Measurements from ENCODE around the gene PARP8. TPM values are rescaled to one million over a fixed set of nuclear protein-coding genes. Genes with fewer than 3 reads are reported as not detected.

PARP8 gene
- total RNA-seq, 4 donors from 2014 or later: 3.6 to 26.0 (median 6.1) TPM

DNA sequence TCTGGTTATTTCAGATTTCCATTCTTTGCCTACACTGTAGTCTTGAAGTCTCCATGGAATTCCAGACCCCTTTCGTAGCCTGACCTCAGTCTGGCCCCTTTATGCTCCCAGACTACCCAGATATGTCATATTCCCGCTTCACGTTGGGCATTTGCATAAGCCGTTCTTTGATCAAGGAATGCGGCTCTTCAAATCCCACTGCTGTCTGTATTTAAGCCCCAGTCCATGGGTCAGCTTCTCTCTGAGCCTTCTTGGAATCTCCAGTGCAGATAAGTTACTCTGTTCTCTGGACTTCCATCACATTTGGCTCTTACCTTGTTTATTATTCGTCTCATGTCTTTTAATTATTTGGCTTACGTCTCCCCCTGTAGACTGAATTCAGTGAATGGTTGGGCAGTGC, 97.4 kb downstream of the PARP8 start:
- H3K4me3 ChIP-seq: no peak overlapping the region
- H3K9me3 ChIP-seq: no peaks in the 10 kb centered on the region
- H3K27me3 ChIP-seq: no peaks in the 10 kb centered on the region
- no peak for DNase-seq
- in situ Hi-C loops (cut with MboI; ENCODE audit: low pct_ligation_motif_present in 1 of 4, low pct_unique_long_range_greater_than_20kb in 1 of 4, low sequenced_read_pairs in 3 of 4) (no loop called here), intact Hi-C loops (cut with DNase I; ENCODE audit: low total_unique reads) (no loop called here)
- TF ChIP-seq POLR2AphosphoS5 (IDR thresholded peaks at IDR 0.05) (no peak), POLR2A (IDR thresholded peaks at IDR 0.05) (no peak), CTCF (IDR thresholded peaks at IDR 0.05) (no peak), EP300 (IDR thresholded peaks at IDR 0.05; ENCODE audit: low read depth) (no peak)
- 87 to 93% methylated on average over 5 to 7 of the region's 7 CpGs for WGBS, 2 donors (ENCODE audit: low coverage in 1 of 2)
- no peaks in the 10 kb centered on the region for H3K36me3 ChIP-seq
- no peaks in the 10 kb centered on the region for H3K4me1 ChIP-seq
- H3K27ac ChIP-seq: no peak overlapping the region

DNA sequence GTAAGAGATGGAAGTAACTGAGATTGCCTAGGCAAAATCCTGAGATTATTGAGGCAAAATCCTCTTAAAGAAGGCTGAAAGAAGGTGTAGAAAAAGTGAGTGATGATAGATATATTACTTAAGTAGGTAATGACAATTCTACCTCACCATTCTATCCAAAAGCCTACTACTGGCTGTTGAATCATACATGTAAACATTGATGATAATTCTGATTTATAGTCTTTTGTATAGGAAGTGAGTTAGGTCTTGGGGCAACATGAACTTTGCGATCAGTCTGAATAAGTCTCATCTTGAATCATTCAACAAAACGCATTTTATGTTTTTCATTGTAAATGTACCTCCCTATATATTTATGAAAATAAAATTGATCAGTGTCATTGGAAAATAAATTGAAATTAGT, 99.6 kb downstream of the PARP8 start:
- Histone ChIP-seq H3K36me3 (no peaks in the 10 kb centered on the region), H3K4me1 (no peaks in the 10 kb centered on the region), H3K4me3 (no peak overlapping the region), H3K27ac (no peak overlapping the region), H3K27me3 (no peaks in the 10 kb centered on the region), H3K9me3 (no peaks in the 10 kb centered on the region)
- WGBS, 2 donors (ENCODE audit: low coverage in 1 of 2): 84 to 96% methylated on average over 2 of the region's 2 CpGs
- DNase-seq: no peak
- in situ Hi-C loops (cut with MboI; ENCODE audit: low pct_ligation_motif_present in 1 of 4, low pct_unique_long_range_greater_than_20kb in 1 of 4, low sequenced_read_pairs in 3 of 4): no loop called here
- TF ChIP-seq POLR2AphosphoS5 (IDR thresholded peaks at IDR 0.05): no peak
- TF ChIP-seq POLR2A (IDR thresholded peaks at IDR 0.05): no peak
- intact Hi-C loops (cut with DNase I; ENCODE audit: low total_unique reads): no loop called here

GRCh38 chr5:50766462-50766861, 100.0 kb downstream of the PARP8 start:
- no peak for TF ChIP-seq CTCF (IDR thresholded peaks at IDR 0.05)
- no peak for TF ChIP-seq POLR2A (IDR thresholded peaks at IDR 0.05)
- TF ChIP-seq POLR2AphosphoS5 (IDR thresholded peaks at IDR 0.05): no peak
- TF ChIP-seq EP300 (IDR thresholded peaks at IDR 0.05; ENCODE audit: low read depth): no peak
- Histone ChIP-seq H3K4me3 (no peak overlapping the region), H3K4me1 (no peaks in the 10 kb centered on the region), H3K9me3 (no peaks in the 10 kb centered on the region), H3K27ac (no peak overlapping the region), H3K36me3 (no peaks in the 10 kb centered on the region), H3K27me3 (no peaks in the 10 kb centered on the region)
- WGBS, 2 donors (ENCODE audit: low coverage in 1 of 2): 86 to 94% methylated on average over 5 of the region's 5 CpGs
- intact Hi-C loops (cut with DNase I; ENCODE audit: low total_unique reads) (no loop called here), in situ Hi-C loops (cut with MboI; ENCODE audit: low pct_ligation_motif_present in 1 of 4, low pct_unique_long_range_greater_than_20kb in 1 of 4, low sequenced_read_pairs in 3 of 4) (no loop called here)
- no peak for DNase-seq

DNA sequence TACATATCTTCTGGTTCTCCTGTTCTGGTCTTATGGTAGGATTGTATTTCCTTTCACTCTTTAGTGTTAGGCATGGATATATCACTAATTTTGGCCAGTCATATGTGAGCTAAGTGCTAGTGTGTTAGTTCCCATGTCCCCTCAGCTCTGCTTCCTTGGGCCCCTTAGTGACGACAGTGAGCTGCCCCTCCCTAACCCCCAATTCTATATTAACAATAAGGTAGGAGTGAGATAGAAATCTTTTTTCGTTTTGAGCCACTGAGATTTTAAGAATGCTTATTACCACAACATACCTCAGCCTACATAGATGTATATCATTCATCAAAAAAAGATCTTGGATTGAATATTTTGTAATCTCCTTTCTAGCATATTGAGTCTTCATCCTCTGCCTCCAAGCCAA, 100.5 kb downstream of the PARP8 start:
- Histone ChIP-seq H3K27me3 (no peaks in the 10 kb centered on the region), H3K36me3 (no peaks in the 10 kb centered on the region), H3K4me3 (no peak overlapping the region), H3K9me3 (no peaks in the 10 kb centered on the region), H3K4me1 (no peaks in the 10 kb centered on the region), H3K27ac (no peak overlapping the region)
- no peak for TF ChIP-seq CTCF (IDR thresholded peaks at IDR 0.05)
- TF ChIP-seq POLR2A (IDR thresholded peaks at IDR 0.05): no peak
- TF ChIP-seq POLR2AphosphoS5 (IDR thresholded peaks at IDR 0.05): no peak
- no peak for TF ChIP-seq EP300 (IDR thresholded peaks at IDR 0.05; ENCODE audit: low read depth)
- no peak for DNase-seq
- intact Hi-C loops (cut with DNase I; ENCODE audit: low total_unique reads): no loop called here
- WGBS, 2 donors (ENCODE audit: low coverage in 1 of 2): 77% methylated on average over 2 of the region's 2 CpGs
- in situ Hi-C loops (cut with MboI; ENCODE audit: low pct_ligation_motif_present in 1 of 4, low pct_unique_long_range_greater_than_20kb in 1 of 4, low sequenced_read_pairs in 3 of 4): no loop called here

DNA sequence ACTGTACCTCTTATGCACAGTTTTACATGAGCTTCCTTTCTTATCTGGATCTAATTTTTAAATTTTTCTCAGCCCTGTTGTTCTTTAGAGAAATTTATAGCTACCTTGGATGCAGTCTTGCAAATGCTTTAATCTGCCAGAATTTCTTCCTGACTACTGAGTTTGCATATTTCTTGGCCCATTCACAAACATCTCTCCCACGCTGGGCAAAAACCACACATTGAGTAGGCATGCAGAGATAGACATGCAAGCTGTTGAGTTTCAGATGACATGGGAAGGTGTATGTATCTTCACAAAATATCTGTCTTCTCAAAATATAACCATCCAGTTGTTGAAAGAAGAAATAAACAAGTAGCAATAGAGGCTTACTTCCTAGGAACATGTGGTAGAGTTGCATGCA, 101.2 kb downstream of the PARP8 start:
- Histone ChIP-seq H3K9me3 (no peaks in the 10 kb centered on the region), H3K4me1 (no peaks in the 10 kb centered on the region), H3K27ac (no peak overlapping the region), H3K36me3 (no peaks in the 10 kb centered on the region), H3K27me3 (no peaks in the 10 kb centered on the region), H3K4me3 (no peak overlapping the region)
- intact Hi-C loops (cut with DNase I; ENCODE audit: low total_unique reads) (no loop called here), in situ Hi-C loops (cut with MboI; ENCODE audit: low pct_ligation_motif_present in 1 of 4, low pct_unique_long_range_greater_than_20kb in 1 of 4, low sequenced_read_pairs in 3 of 4) (no loop called here)
- TF ChIP-seq EP300 (IDR thresholded peaks at IDR 0.05; ENCODE audit: low read depth): no peak
- no peak for TF ChIP-seq POLR2A (IDR thresholded peaks at IDR 0.05)
- TF ChIP-seq POLR2AphosphoS5 (IDR thresholded peaks at IDR 0.05): no peak
- TF ChIP-seq CTCF (IDR thresholded peaks at IDR 0.05): no peak
- 62% methylated on average over 1 of the region's 1 CpG; no CpG with 5 or more reads in 1 of the 2 donors for WGBS, 2 donors (ENCODE audit: low coverage in 1 of 2)
- DNase-seq: no peak
